Thoracic aorta (tissue), 2 donors: ENCODE results near the gene NAA25. TPM values are rescaled to one million over a fixed set of nuclear protein-coding genes. Genes with fewer than 3 reads are reported as not detected.

Experiments
- ATAC-seq: fragments of 150-250 bp; one replicate; pipeline ENCODE4 v1.8.0; 2017; ENCODE audit warnings: low read depth; ENCODE audit not compliant: insufficient number of reproducible peaks, low FRiP score
- DNase-seq: peaks from one replicate; pipeline ENCODE4 v3.0.0-alpha.2; 2020; ENCODE audit warnings: low spot score
- H3K27ac ChIP-seq, 2 donors: fragments of 200-600 bp; sonication (generic); 1 replicate in 1 of 2; 2 replicates in 1 of 2; pipeline ENCODE4 v1.5.1; 2016; ENCODE audit warnings: mild to moderate bottlenecking in 2 of 2, moderate library complexity in 2 of 2
- H3K27me3 ChIP-seq: fragments of 200-600 bp; sonication (generic); replicated peaks from 2 replicates; pipeline ENCODE4 v1.6.0; 2016; ENCODE audit warnings: mild to moderate bottlenecking; ENCODE audit not compliant: insufficient read depth
- H3K36me3 ChIP-seq: fragments of 200-600 bp; sonication (generic); one replicate; pipeline ENCODE4 v1.5.1; 2016
- H3K4me1 ChIP-seq, 2 donors: fragments of 200-600 bp; sonication (generic); 1 replicate in 1 of 2; 2 replicates in 1 of 2; pipeline versions ENCODE4 v1.5.1 to v1.6.0; 2016; ENCODE audit warnings: low read depth in 2 of 2, mild to moderate bottlenecking in 1 of 2; ENCODE audit not compliant: control insufficient read depth in 1 of 2
- H3K4me3 ChIP-seq: fragments of 200-600 bp; sonication (generic); 2 replicates; pipeline ENCODE4 v1.5.1; 2016; ENCODE audit warnings: mild to moderate bottlenecking
- H3K9me3 ChIP-seq: fragments of 200-600 bp; sonication (generic); 2 replicates; pipeline ENCODE4 v1.5.1; 2016
- CTCF ChIP-seq: fragments of 200-600 bp; sonication (generic); IDR thresholded peaks from one replicate; pipeline ENCODE4 v1.5.1; 2019; ENCODE audit warnings: antibody characterized with exemption
- total RNA-seq, 2 donors: library from RNA; depleted of rRNA; stranded (reverse); fragments of >200 nt; gene quantifications; one replicate each; pipeline versions ENCODE4 v1.1.0 to v1.2.3, GENCODE V29; 2016

The NAA25 gene
- total RNA-seq, 2 donors from 2014 or later: 16.4 to 52.1 TPM

- no peak for TF ChIP-seq CTCF
- Histone ChIP-seq H3K36me3 (peaks cover 4% of the 10 kb centered on the region), H3K9me3 (no peaks in the 10 kb centered on the region), H3K27me3 (no peaks in the 10 kb centered on the region), H3K4me1 (peaks cover 8 to 25% of the 10 kb centered on the region in 2 donors), H3K4me3 (no peak overlapping the region), H3K27ac (no peak overlapping the region)
- ATAC-seq: no peak
- DNase-seq: no peak
Observed at GRCh38 chr12:112097641-112098040, 10.9 kb downstream of the NAA25 start.

GRCh38 chr12:112096667-112097066 lies 11.9 kb downstream of the NAA25 start:
- Histone ChIP-seq H3K27me3 (no peaks in the 10 kb centered on the region), H3K27ac (no peak overlapping the region), H3K4me3 (no peak overlapping the region), H3K36me3 (peaks cover 4% of the 10 kb centered on the region), H3K4me1 (peaks cover 8 to 24% of the 10 kb centered on the region in 2 donors), H3K9me3 (no peaks in the 10 kb centered on the region)
- ATAC-seq: no peak
- no peak for TF ChIP-seq CTCF
- no peak for DNase-seq

- H3K36me3 ChIP-seq: peaks cover 4% of the 10 kb centered on the region
- no peak for DNase-seq
- no peaks in the 10 kb centered on the region for H3K27me3 ChIP-seq
- TF ChIP-seq CTCF: no peak
- no peaks in the 10 kb centered on the region for H3K9me3 ChIP-seq
- ATAC-seq: no peak
- H3K4me3 ChIP-seq: no peak overlapping the region
- peaks cover 8 to 24% of the 10 kb centered on the region in 2 donors for H3K4me1 ChIP-seq
- no peak overlapping the region for H3K27ac ChIP-seq
Observed at GRCh38 chr12:112096070-112096469, 12.5 kb downstream of the NAA25 start.

GRCh38 chr12:112091563-112091962 lies 17.0 kb downstream of the NAA25 start:
- no peak for DNase-seq
- no peak overlapping the region for H3K4me3 ChIP-seq
- peaks cover 13% of the 10 kb centered on the region for H3K36me3 ChIP-seq
- no peak for TF ChIP-seq CTCF
- ATAC-seq: no peak
- H3K27ac ChIP-seq: no peak overlapping the region
- H3K9me3 ChIP-seq: no peaks in the 10 kb centered on the region
- peaks cover 2 to 7% of the 10 kb centered on the region in 2 donors for H3K4me1 ChIP-seq
- no peaks in the 10 kb centered on the region for H3K27me3 ChIP-seq

GRCh38 chr12:112087851-112088250 lies 20.7 kb downstream of the NAA25 start:
- no peaks in the 10 kb centered on the region for H3K9me3 ChIP-seq
- DNase-seq (no peak), ATAC-seq (no peak)
- no peak overlapping the region for H3K4me3 ChIP-seq
- TF ChIP-seq CTCF: no peak
- H3K4me1 ChIP-seq: no peaks in the 10 kb centered on the region
- peaks cover 16% of the 10 kb centered on the region for H3K36me3 ChIP-seq
- H3K27ac ChIP-seq: no peak overlapping the region
- H3K27me3 ChIP-seq: no peaks in the 10 kb centered on the region
